Measurements from ENCODE around the gene CCDC159. TPM values are rescaled to one million over a fixed set of nuclear protein-coding genes. Genes with fewer than 3 reads are reported as not detected.
A peak's percentile ranks its signal among the peaks of the same experiment; 100 is the strongest.
"Not testable (repeated sequence)": the region's sequence is repeated elsewhere in the genome, so short reads cannot be mapped to it uniquely, and the experiment has no call there.

CCDC159 gene
- total RNA-seq, 3 donors from 2014 or later (not counting 1 experiment from before 2014, with no cell fraction given), result 86.9 to 94.9 (median 91.8) TPM

- H3K27me3 Mint-ChIP-seq (ENCODE audit: low read depth in 2 of 2), result peaks cover 5 to 6% of the 10 kb centered on the region in 2 donors
- H3K27ac Mint-ChIP-seq, result no peak overlapping the region
- no peak overlapping the region for H3K27ac ChIP-seq (ENCODE audit: low read length)
- TF ChIP-seq CTCF (IDR thresholded peaks at IDR 0.05), result no peak
- H3K4me3 ChIP-seq (ENCODE audit: low read length), result no peak overlapping the region
- intact Hi-C loops (cut with micrococcal nuclease), result no loop called here
- no peak for ATAC-seq
- H3K9me3 ChIP-seq (ENCODE audit: control insufficient read depth, insufficient read depth, low read length), result no peaks in the 10 kb centered on the region
- no peaks in the 10 kb centered on the region for H3K36me3 ChIP-seq (ENCODE audit: control insufficient read depth, insufficient read depth, low read length)
- WGBS (ENCODE audit: insufficient coverage), result 93% methylated on average over 4 of the region's 5 CpGs
- no peaks in the 10 kb centered on the region for H3K4me1 Mint-ChIP-seq
- no peaks in the 10 kb centered on the region for H3K4me1 ChIP-seq (ENCODE audit: control insufficient read depth, insufficient read depth, low read length)
- H3K36me3 Mint-ChIP-seq, result no peaks in the 10 kb centered on the region
- no peaks in the 10 kb centered on the region for H3K27me3 ChIP-seq (ENCODE audit: control insufficient read depth, insufficient read depth, low read length)
- H3K9me3 Mint-ChIP-seq, result no peaks in the 10 kb centered on the region
- no peak overlapping the region for H3K4me3 Mint-ChIP-seq
- DNase-seq, result no peak
Measured at GRCh38 chr19:11304936-11305335, 41.4 kb upstream of the CCDC159 start.

GRCh38 chr19:11306337-11306736, 40.0 kb upstream of the CCDC159 start:
- Mint-ChIP-seq H3K4me1 (no peaks in the 10 kb centered on the region), H3K27me3 (ENCODE audit: low read depth in 2 of 2) (peaks cover 0 to 3% of the 10 kb centered on the region in 2 donors), H3K4me3 (no peak overlapping the region), H3K27ac (no peak overlapping the region), H3K36me3 (no peaks in the 10 kb centered on the region), H3K9me3 (no peaks in the 10 kb centered on the region)
- Histone ChIP-seq H3K27me3 (ENCODE audit: control insufficient read depth, insufficient read depth, low read length) (no peaks in the 10 kb centered on the region), H3K27ac (ENCODE audit: low read length) (no peak overlapping the region), H3K9me3 (ENCODE audit: control insufficient read depth, insufficient read depth, low read length) (no peaks in the 10 kb centered on the region), H3K4me3 (ENCODE audit: low read length) (no peak overlapping the region), H3K4me1 (ENCODE audit: control insufficient read depth, insufficient read depth, low read length) (no peaks in the 10 kb centered on the region), H3K36me3 (ENCODE audit: control insufficient read depth, insufficient read depth, low read length) (no peaks in the 10 kb centered on the region)
- WGBS (ENCODE audit: insufficient coverage), result 95% methylated on average over 7 of the region's 9 CpGs
- DNase-seq, result no peak
- intact Hi-C loops (cut with micrococcal nuclease), result no loop called here
- no peak for TF ChIP-seq CTCF (IDR thresholded peaks at IDR 0.05)
- no peak for ATAC-seq

- peaks cover 41 to 47% of the 10 kb centered on the region in 2 donors for H3K4me1 Mint-ChIP-seq
- H3K9me3 Mint-ChIP-seq; H3K27ac ChIP-seq (ENCODE audit: low read length); DNase-seq; H3K27me3 Mint-ChIP-seq (ENCODE audit: low read depth in 2 of 2); H3K9me3 ChIP-seq (ENCODE audit: control insufficient read depth, insufficient read depth, low read length); ATAC-seq; H3K36me3 ChIP-seq (ENCODE audit: control insufficient read depth, insufficient read depth, low read length); H3K27me3 ChIP-seq (ENCODE audit: control insufficient read depth, insufficient read depth, low read length); intact Hi-C loops (cut with micrococcal nuclease); H3K4me3 ChIP-seq (ENCODE audit: low read length); H3K36me3 Mint-ChIP-seq: not testable (repeated sequence)
- H3K27ac Mint-ChIP-seq, result peak overlapping the region; percentile 19 to 35
- peaks cover 28% of the 10 kb centered on the region for H3K4me1 ChIP-seq (ENCODE audit: control insufficient read depth, insufficient read depth, low read length)
- 41% methylated on average over 9 of the region's 9 CpGs for WGBS (ENCODE audit: insufficient coverage)
- H3K4me3 Mint-ChIP-seq, result peak overlapping the region; percentile 11
Measured at GRCh38 chr19:11320278-11320995, 25.9 kb upstream of the CCDC159 start.

- no peak overlapping the region for H3K4me3 ChIP-seq (ENCODE audit: low read length)
- peak overlapping the region; percentile 44 to 90 for H3K27ac Mint-ChIP-seq
- intact Hi-C loops (cut with micrococcal nuclease), result no loop called here
Measured at GRCh38 chr19:11321191-11322126, 24.9 kb upstream of the CCDC159 start.

More at GRCh38 chr19:11321191-11322126, 24.9 kb upstream of the CCDC159 start:
- H3K9me3 ChIP-seq (ENCODE audit: control insufficient read depth, insufficient read depth, low read length), result no peaks in the 10 kb centered on the region
- no peaks in the 10 kb centered on the region for H3K27me3 ChIP-seq (ENCODE audit: control insufficient read depth, insufficient read depth, low read length)
- peaks cover 28% of the 10 kb centered on the region for H3K4me1 ChIP-seq (ENCODE audit: control insufficient read depth, insufficient read depth, low read length)
- 73% methylated on average over 12 of the region's 14 CpGs for WGBS (ENCODE audit: insufficient coverage)
- TF ChIP-seq CTCF (IDR thresholded peaks at IDR 0.05), result no peak
- Mint-ChIP-seq H3K4me1 (peaks cover 41 to 47% of the 10 kb centered on the region in 2 donors), H3K9me3 (no peaks in the 10 kb centered on the region), H3K27me3 (ENCODE audit: low read depth in 2 of 2) (no peaks in the 10 kb centered on the region), H3K36me3 (no peaks in the 10 kb centered on the region), H3K4me3 (no peak overlapping the region)
- no peak for ATAC-seq
- no peaks in the 10 kb centered on the region for H3K36me3 ChIP-seq (ENCODE audit: control insufficient read depth, insufficient read depth, low read length)
- no peak for DNase-seq
- H3K27ac ChIP-seq (ENCODE audit: low read length), result no peak overlapping the region

All from natural killer cell (primary cell).